ENCODE measurements around the gene SNX19.

SNX19 gene

DNA sequence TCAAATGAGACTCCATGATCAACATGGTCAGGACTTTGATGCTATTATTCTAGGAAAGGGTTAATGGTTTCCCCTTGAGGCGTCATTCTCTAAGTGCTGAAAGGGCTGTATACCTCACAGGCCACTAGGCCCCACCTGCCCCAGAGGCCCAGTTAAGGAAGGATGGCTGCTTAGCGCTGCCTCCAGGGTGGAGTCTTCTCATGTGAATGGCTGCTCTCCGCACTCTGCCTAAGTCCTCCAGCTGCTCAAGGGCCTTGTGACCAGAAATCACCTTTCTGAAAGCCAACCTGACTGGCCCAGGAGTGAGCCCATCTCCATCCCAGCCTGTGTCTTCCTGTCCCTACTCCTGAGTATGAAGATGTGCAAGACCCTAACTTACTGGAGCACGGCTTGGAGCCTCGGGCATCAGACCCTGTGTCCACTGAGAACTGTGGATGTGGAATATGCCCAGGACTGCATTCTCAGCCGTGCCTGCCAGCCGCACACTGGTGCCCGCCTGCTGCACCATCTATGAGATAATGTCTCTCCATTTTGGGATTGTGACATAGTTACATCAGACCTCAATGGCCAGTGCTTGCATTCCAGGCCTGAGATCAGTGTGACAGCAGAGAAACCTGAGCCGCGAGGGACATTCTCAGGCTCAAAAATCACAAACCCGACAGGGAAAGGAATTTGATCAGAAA, 51.0 kb downstream of the SNX19 start:
- no peaks in the 10 kb centered on the region for H3K4me1 ChIP-seq (ENCODE audit: insufficient read depth, poor library complexity, severe bottlenecking)
- TF ChIP-seq CTCF (IDR thresholded peaks at IDR 0.05; ENCODE audit: poor library complexity, severe bottlenecking) = no peak
- H3K9me3 ChIP-seq (ENCODE audit: severe bottlenecking) = no peaks in the 10 kb centered on the region
- ATAC-seq (ENCODE audit: low read depth) = no peak
- no peaks in the 10 kb centered on the region for H3K36me3 ChIP-seq (ENCODE audit: low read depth)
- no peak overlapping the region for H3K4me3 ChIP-seq (ENCODE audit: severe bottlenecking)
- H3K27me3 ChIP-seq (ENCODE audit: insufficient read depth, poor library complexity, severe bottlenecking) = no peaks in the 10 kb centered on the region
- no peak overlapping the region for H3K27ac ChIP-seq (ENCODE audit: poor library complexity, severe bottlenecking)
- no peak for DNase-seq (ENCODE audit: low spot score)

DNA sequence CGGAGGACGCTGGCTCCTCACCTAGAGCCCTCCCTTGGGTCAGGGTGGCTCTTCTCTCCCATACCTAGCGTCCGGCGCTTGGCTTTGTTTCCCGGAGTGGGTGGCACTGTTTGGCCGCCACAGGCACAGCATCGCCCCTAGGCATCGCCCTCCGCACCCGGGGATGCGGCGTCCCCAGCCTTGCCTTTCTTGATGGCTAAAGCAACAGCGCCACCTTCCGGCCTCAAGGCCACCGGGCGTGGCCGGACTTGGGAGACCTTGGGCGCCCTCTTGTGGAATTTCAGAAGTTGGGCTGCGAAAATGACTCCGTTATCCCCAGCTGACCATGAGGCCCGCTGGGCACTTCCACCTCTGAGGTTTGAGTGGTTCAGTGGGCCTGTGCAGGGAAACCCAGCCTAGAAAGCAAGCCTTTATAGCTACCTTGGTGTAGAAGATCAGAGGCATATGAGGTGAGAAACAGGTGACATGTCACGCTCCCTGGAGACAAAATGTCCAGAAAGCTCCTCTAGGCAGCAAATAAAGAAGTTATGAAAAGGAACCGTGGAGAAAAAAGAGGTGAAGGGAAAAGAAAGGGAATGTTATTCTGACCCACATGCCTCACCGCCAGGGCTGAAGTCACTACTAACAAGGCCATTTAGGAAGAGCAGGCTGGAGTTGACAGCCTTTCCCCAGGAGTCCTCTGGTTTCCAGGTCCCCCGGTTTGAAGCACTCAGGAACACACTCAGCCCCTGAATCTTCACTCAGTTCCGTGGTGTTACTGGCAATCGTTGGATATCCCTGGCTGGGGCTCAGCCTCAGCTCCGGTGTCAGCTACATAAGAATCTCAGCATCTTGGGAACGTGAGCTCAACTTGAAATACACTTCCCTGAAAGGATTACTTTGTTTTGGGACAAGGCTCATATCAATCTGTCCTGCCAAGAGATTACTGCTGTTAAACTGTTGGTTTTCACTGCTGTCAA, 54.1 kb downstream of the SNX19 start:
- peak; percentile 81 for DNase-seq (ENCODE audit: low spot score)
- Histone ChIP-seq H3K27me3 (ENCODE audit: insufficient read depth, poor library complexity, severe bottlenecking) (no peaks in the 10 kb centered on the region), H3K9me3 (ENCODE audit: severe bottlenecking) (no peaks in the 10 kb centered on the region), H3K27ac (ENCODE audit: poor library complexity, severe bottlenecking) (no peak overlapping the region), H3K4me3 (ENCODE audit: severe bottlenecking) (no peak overlapping the region), H3K36me3 (ENCODE audit: low read depth) (no peaks in the 10 kb centered on the region), H3K4me1 (ENCODE audit: insufficient read depth, poor library complexity, severe bottlenecking) (no peaks in the 10 kb centered on the region)
- peak; percentile 98 for TF ChIP-seq CTCF (IDR thresholded peaks at IDR 0.05; ENCODE audit: poor library complexity, severe bottlenecking)
- peak; percentile 84 for ATAC-seq (ENCODE audit: low read depth)

GRCh38 chr11:130861283-130861682, 55.0 kb downstream of the SNX19 start:
- no peak for TF ChIP-seq CTCF (IDR thresholded peaks at IDR 0.05; ENCODE audit: poor library complexity, severe bottlenecking)

GRCh38 chr11:130859886-130860285, 56.4 kb downstream of the SNX19 start:
- Histone ChIP-seq H3K4me1 (ENCODE audit: insufficient read depth, poor library complexity, severe bottlenecking) (no peaks in the 10 kb centered on the region), H3K36me3 (ENCODE audit: low read depth) (no peaks in the 10 kb centered on the region), H3K4me3 (ENCODE audit: severe bottlenecking) (no peak overlapping the region), H3K27me3 (ENCODE audit: insufficient read depth, poor library complexity, severe bottlenecking) (no peaks in the 10 kb centered on the region), H3K9me3 (ENCODE audit: severe bottlenecking) (no peaks in the 10 kb centered on the region), H3K27ac (ENCODE audit: poor library complexity, severe bottlenecking) (no peak overlapping the region)
- TF ChIP-seq CTCF (IDR thresholded peaks at IDR 0.05; ENCODE audit: poor library complexity, severe bottlenecking) = no peak
- ATAC-seq (ENCODE audit: low read depth) (no peak), DNase-seq (ENCODE audit: low spot score) (no peak)

More at GRCh38 chr11:130861283-130861682, 55.0 kb downstream of the SNX19 start:
- Histone ChIP-seq H3K4me1 (ENCODE audit: insufficient read depth, poor library complexity, severe bottlenecking) (no peaks in the 10 kb centered on the region), H3K27me3 (ENCODE audit: insufficient read depth, poor library complexity, severe bottlenecking) (no peaks in the 10 kb centered on the region), H3K36me3 (ENCODE audit: low read depth) (no peaks in the 10 kb centered on the region), H3K27ac (ENCODE audit: poor library complexity, severe bottlenecking) (no peak overlapping the region), H3K9me3 (ENCODE audit: severe bottlenecking) (no peaks in the 10 kb centered on the region), H3K4me3 (ENCODE audit: severe bottlenecking) (no peak overlapping the region)
- DNase-seq (ENCODE audit: low spot score) = no peak
- no peak for ATAC-seq (ENCODE audit: low read depth)

All from RWPE2 (cell line).